A549 (cell line): ENCODE data around the gene CACNA1G.

Experiments
- CTCF ChIP-seq: fragments of >200 bp; sonication (Bioruptor Twin); formaldehyde crosslinking; IDR thresholded peaks from 3 replicates; pipeline ENCODE4 v1.5.1; 2016
- EP300 ChIP-seq, 2 experiments: fragments of >200 bp; sonication (Bioruptor Twin); formaldehyde crosslinking; IDR thresholded peaks; 2 replicates in 1 of 2; 3 replicates in 1 of 2; pipeline ENCODE4 v1.6.1; 2016 to 2017
- JUN ChIP-seq, 2 experiments: fragments of >200 bp; sonication (Bioruptor Twin); formaldehyde crosslinking; IDR thresholded peaks; 2 replicates in 1 of 2; 3 replicates in 1 of 2; pipeline ENCODE4 v1.6.1; 2016 to 2017
- REST ChIP-seq: fragments of 200-600 bp; sonication (generic); IDR thresholded peaks from 2 replicates; pipeline ENCODE4 v1.6.1; 2016; ENCODE audit warnings: antibody characterized with exemption, mild to moderate bottlenecking, moderate library complexity

GRCh38 chr17:50668838-50669581, 108.5 kb downstream of the CACNA1G start:
- TF ChIP-seq CTCF (no peak), EP300 (IDR thresholded peaks at IDR 0.05) (no peak), REST (no peak), JUN (IDR thresholded peaks at IDR 0.05) (no peak; a peak in 1 of 5 replicates)
